Fibroblast of the conjunctiva (primary cell): ENCODE measurements around the gene DEFB115.
"Not testable (repeated sequence)": the region's sequence is repeated elsewhere in the genome, so short reads cannot be mapped to it uniquely, and the experiment has no call there.

Experiments used
- DNase-seq: peaks from one replicate; pipeline ENCODE4 v3.0.0-alpha.2; 2010; ENCODE audit warnings: low read depth

Gene DEFB115, protein sequence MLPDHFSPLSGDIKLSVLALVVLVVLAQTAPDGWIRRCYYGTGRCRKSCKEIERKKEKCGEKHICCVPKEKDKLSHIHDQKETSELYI

DNA sequence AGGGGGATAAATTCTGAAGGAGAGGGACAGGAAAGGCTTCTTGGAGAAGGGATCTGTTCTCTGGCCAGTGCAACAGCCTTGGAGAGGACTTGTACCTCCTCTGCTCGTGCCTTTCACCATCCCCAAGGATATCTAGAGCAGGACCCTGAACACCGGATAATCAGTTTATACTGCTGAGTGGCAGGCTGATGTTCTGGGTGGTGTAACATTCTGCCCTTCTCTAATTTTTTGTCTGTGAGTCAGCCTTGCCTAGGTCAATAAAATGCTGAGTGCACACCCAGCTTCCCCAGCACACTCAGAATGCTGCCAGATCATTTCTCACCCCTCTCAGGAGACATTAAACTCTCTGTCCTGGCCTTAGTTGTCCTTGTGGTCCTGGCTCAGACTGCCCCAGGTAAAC lies at the start of gene DEFB115:
TSS of gene DEFB115 (plus strand) at position 301 of the 400 bp plus-strand sequence. CDS start at position 301, 0 bp downstream.
- no peak for DNase-seq

DNA sequence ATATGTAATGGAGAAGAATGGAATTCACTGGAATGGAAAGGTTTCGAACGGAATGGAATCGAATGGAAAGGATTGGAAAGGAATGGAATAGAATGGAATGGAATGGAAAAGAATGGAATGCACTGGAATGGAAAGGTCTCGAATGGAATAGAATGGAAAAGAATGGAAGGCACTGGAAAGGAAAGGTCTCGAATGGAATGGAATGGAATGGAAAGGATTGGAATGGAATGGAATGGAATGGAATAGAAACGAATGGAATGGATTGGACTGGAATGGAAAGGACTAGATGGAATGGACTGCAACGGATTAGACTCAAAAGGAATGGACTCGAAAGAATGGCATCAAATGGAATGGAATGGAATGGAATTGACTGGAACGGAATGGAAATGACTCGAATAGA lies 20.5 kb upstream of the DEFB115 start:
- no peak for DNase-seq

DNA sequence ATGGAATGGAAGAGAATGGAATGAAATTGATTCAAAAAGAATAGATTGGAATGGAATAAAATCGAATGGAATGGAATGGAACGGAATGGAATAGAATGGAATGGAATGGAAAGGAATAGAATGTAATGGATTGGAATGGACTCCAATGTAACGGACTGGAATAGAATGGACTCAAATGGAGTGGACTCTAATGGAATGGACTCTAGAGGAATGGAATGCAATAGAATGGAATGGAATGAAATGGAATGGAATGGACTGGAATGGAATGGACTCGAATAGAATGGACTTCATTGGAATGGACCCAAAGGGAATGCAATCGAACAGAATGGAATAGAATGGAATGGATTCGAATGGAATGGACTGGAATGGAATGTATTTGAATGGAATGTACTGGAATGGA lies 19.7 kb upstream of the DEFB115 start:
- no peak for DNase-seq

DNA sequence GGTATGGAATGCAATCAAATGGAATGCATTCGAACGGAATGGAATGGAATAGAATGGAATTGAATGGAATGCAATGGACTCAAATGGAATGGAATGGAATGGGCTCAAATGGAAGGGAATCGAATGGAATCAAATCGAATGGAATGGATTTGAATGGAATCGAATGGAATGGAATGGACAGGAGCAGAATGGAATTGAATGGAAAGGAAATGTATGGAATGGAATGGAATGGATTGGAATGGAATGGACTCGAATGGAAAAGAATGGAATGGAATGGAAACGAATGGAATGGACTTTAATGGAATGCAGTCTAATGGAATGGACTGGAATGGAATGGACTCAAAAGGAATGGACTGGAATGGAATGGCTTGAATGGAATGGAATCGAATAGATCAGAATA lies 18.3 kb upstream of the DEFB115 start:
- DNase-seq: no peak

DNA sequence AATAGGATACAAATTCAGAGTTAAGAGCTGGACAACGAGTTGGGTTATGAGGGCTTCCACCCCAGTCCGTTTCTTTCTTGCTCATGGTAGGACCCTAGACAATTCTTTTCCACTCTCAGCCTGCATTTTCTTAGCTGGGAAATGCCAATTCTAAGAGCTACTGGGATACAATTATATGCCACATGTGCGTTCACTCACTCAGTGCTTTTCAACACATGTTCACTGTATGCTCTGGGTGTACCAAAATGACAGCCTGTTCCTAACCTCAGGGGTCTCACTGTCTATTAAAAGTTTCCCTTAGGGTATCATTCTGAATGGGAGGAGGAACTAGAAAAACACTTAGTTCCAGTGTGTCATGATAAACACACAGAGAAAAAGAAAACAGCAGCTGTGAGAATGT lies 505 bp upstream of the DEFB115 start:
- DNase-seq: no peak

DNA sequence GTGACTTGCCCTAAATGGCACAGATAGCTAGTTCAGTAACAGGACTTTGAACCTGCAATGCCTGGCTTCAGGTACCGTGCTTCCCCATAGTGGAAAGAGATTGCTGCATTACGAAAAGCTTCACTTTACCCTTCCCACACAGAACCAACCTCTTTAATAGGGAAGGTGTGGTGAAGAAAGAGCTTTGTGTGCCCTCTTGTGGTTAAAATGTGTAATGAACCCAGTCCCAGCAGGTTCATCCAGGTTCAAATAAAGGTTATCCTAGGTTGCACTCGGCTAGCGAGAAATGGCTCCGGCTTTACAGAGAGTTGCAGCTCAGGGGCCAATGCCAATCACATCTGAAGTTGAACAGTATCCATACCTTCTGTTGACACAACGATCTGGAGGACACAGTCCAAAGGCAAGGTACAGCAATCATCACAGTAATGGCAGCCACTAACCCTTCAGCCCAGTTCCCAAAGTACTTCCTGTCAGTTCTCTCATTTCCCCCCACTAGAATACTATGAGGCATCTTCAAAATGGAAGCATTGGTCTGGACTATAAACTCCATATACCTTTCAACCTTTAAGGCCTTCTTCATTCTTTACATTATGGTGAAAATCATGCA lies 3.0 kb downstream of the DEFB115 start:
- DNase-seq: no peak

DNA sequence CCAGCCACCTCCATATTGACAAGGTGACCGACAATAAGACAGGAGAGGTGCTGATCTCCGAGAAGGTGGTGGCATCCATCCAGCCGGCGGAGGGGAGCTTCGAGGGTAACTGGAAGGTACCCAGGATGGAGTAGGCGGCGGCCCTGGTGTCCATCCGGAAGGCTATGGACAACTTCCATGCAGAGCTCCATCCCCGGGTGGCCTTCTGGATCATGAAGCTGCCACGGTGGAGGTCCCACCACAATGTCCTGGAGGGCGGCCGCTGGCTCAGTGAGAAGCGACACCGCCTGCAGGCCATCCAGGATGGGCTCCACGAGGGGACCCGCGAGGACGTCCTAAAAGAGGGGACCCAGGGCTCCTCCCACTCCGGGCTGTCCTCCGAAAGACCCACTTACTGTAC lies 17.0 kb downstream of the DEFB115 start:
- no peak for DNase-seq

DNA sequence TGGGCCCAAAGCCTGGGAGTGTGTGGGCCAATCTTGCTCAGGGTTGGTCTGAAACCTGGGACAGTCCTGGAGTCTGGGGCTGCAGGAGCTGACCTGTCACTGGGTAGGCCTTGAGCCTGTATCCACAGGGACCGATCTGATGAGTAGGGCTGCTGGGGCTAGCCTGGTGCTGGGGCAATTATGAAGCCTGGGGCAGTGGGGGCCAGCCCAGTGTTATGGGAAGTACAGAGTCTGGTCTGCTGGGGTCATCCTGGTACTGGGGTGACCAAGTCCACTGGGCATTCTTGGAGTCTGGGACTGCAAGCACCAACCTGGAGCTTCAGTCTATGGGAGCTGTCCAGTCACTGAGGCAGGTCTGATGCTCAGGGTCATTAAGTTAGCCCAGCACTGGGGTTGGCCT lies 20.7 kb downstream of the DEFB115 start:
- DNase-seq: no peak

DNA sequence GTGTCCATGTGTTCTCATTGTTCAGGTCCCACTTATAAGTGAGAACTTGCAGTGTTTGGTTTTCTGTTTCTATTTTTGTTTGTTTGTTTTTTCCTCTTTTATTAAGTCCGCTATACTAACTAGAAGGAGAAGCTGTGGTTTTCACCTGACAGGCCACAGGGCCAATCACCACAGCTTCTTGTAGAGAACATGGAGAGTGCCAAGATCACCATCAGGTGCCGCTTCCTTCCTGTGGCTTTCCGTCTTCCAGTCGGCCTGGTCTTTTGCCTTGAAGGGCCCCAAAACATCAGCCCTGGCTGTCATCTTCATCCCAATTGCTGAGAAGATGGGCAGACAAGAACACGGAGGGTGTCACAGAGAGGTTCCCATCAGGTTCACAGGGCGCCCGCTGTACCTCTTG lies 27.5 kb downstream of the DEFB115 start:
- not testable (repeated sequence) for DNase-seq

DNA sequence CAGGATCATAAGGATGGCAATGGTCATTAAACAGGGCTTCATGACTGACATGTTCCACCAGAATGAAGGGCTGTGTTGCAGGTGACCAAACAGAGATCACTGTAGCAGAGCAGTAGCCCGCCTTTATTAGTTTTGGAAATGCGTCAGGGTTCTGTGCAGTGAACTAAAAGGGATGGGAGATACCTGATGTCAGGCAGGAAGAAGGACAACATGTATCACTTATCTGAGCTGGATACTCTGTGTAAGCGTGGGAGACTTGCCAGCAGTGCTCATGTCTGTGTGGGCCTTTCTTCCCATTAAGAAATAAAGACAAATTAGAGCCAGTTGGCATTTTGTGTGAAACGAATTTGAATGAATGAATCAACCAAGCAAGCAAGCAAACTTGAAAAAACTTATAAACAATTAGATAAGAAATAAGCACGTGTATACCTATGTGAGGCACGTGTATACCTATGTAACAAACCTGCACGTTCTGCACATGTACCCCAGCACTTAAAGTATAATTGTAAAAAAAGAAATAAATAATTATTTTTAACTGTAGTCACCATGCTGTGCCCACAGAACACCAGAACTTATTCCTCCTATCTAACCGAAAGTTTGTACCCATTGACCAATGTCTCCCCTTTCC lies 51.2 kb downstream of the DEFB115 start, which contains the start of gene DEFB116:
TSS of gene DEFB116 (minus strand) at position 51 of the 628 bp plus-strand sequence. CDS start at position 51, 0 bp downstream.
- DNase-seq: no peak
